ENCODE measurements around the gene NUDT1. TPM values are rescaled to one million over a fixed set of nuclear protein-coding genes. Genes with fewer than 3 reads are reported as not detected.

Gene NUDT1
- 10 to 100 TPM; 24.7 to 41.0 TPM for polyA plus RNA-seq

- Histone ChIP-seq H3K27ac (ENCODE audit: low read depth in 2 of 2, low read length in 1 of 2) (peak within 1 kb of the TSS; percentile 4 to 43), H3K4me3 (ENCODE audit: low read depth in 1 of 2, low read length in 2 of 2) (peak within 1 kb of the TSS; percentile 79 to 81), H3K4me1 (ENCODE audit: control insufficient read depth in 2 of 2, insufficient read depth in 2 of 2, low read length in 1 of 2) (peaks cover 3 to 8% of the 10 kb centered on the region in 2 donors), H3K9me3 (ENCODE audit: control insufficient read depth in 2 of 2, insufficient read depth in 1 of 2, low read depth in 1 of 2, low read length in 1 of 2) (no peaks in the 10 kb centered on the region), H3K36me3 (ENCODE audit: control insufficient read depth in 2 of 2, insufficient read depth in 2 of 2, low read length in 1 of 2) (peaks cover 5 to 12% of the 10 kb centered on the region in 2 donors), H3K27me3 (ENCODE audit: control insufficient read depth in 1 of 2, insufficient read depth in 2 of 2, low read length in 2 of 2) (no peaks in the 10 kb centered on the region)
- 0 to 1% methylated on average over 74 to 81 of the region's 81 CpGs for WGBS, 2 donors
These were observed at the start of gene NUDT1, which contains the start of gene MRM2 for GRCh38 chr7:2241580-2242540. Gene NUDT1 (plus strand): TSS chr7:2242226. CDS start chr7:2244575, 2,349 bp downstream. Gene MRM2 (minus strand): TSS chr7:2242205. CDS start chr7:2242169, 36 bp downstream.

GRCh38 chr7:2192831-2193534 is 49.0 kb upstream of the NUDT1 start:
- WGBS, 2 donors: 80 to 84% methylated on average over 18 of the region's 18 CpGs
- peaks cover 0 to 4% of the 10 kb centered on the region in 2 donors for H3K36me3 ChIP-seq (ENCODE audit: control insufficient read depth in 2 of 2, insufficient read depth in 2 of 2, low read length in 1 of 2)
- no peak overlapping the region for H3K27ac ChIP-seq (ENCODE audit: low read depth in 2 of 2, low read length in 1 of 2)
- no peaks in the 10 kb centered on the region for H3K27me3 ChIP-seq (ENCODE audit: control insufficient read depth in 1 of 2, insufficient read depth in 2 of 2, low read length in 2 of 2)
- peaks cover 0 to 9% of the 10 kb centered on the region in 2 donors for H3K4me1 ChIP-seq (ENCODE audit: control insufficient read depth in 2 of 2, insufficient read depth in 2 of 2, low read length in 1 of 2)
- H3K4me3 ChIP-seq (ENCODE audit: low read depth in 1 of 2, low read length in 2 of 2): no peak overlapping the region
- H3K9me3 ChIP-seq (ENCODE audit: control insufficient read depth in 2 of 2, insufficient read depth in 1 of 2, low read depth in 1 of 2, low read length in 1 of 2): no peaks in the 10 kb centered on the region

GRCh38 chr7:2193575-2194305 is 48.3 kb upstream of the NUDT1 start:
- WGBS, 2 donors: 93 to 94% methylated on average over 19 of the region's 19 CpGs
- Histone ChIP-seq H3K27me3 (ENCODE audit: control insufficient read depth in 1 of 2, insufficient read depth in 2 of 2, low read length in 2 of 2) (no peaks in the 10 kb centered on the region), H3K4me1 (ENCODE audit: control insufficient read depth in 2 of 2, insufficient read depth in 2 of 2, low read length in 1 of 2) (peaks cover 0 to 9% of the 10 kb centered on the region in 2 donors), H3K9me3 (ENCODE audit: control insufficient read depth in 2 of 2, insufficient read depth in 1 of 2, low read depth in 1 of 2, low read length in 1 of 2) (no peaks in the 10 kb centered on the region), H3K27ac (ENCODE audit: low read depth in 2 of 2, low read length in 1 of 2) (no peak overlapping the region), H3K36me3 (ENCODE audit: control insufficient read depth in 2 of 2, insufficient read depth in 2 of 2, low read length in 1 of 2) (peaks cover 0 to 4% of the 10 kb centered on the region in 2 donors), H3K4me3 (ENCODE audit: low read depth in 1 of 2, low read length in 2 of 2) (no peak overlapping the region)

GRCh38 chr7:2195400-2196246 is 46.4 kb upstream of the NUDT1 start:
- H3K36me3 ChIP-seq (ENCODE audit: control insufficient read depth in 2 of 2, insufficient read depth in 2 of 2, low read length in 1 of 2): peaks cover 10 to 12% of the 10 kb centered on the region in 2 donors
- 66 to 74% methylated on average over 13 of the region's 13 CpGs for WGBS, 2 donors

GRCh38 chr7:2196381-2197378 is 45.3 kb upstream of the NUDT1 start:
- H3K4me3 ChIP-seq (ENCODE audit: low read depth in 1 of 2, low read length in 2 of 2): no peak overlapping the region
- no peaks in the 10 kb centered on the region for H3K9me3 ChIP-seq (ENCODE audit: control insufficient read depth in 2 of 2, insufficient read depth in 1 of 2, low read depth in 1 of 2, low read length in 1 of 2)
- WGBS, 2 donors: 82 to 90% methylated on average over 32 of the region's 32 CpGs
- no peaks in the 10 kb centered on the region for H3K27me3 ChIP-seq (ENCODE audit: control insufficient read depth in 1 of 2, insufficient read depth in 2 of 2, low read length in 2 of 2)
- peaks cover 0 to 9% of the 10 kb centered on the region in 2 donors for H3K4me1 ChIP-seq (ENCODE audit: control insufficient read depth in 2 of 2, insufficient read depth in 2 of 2, low read length in 1 of 2)
- H3K27ac ChIP-seq (ENCODE audit: low read depth in 2 of 2, low read length in 1 of 2): no peak overlapping the region
- H3K36me3 ChIP-seq (ENCODE audit: control insufficient read depth in 2 of 2, insufficient read depth in 2 of 2, low read length in 1 of 2): peaks cover 10 to 16% of the 10 kb centered on the region in 2 donors

More at GRCh38 chr7:2195400-2196246, 46.4 kb upstream of the NUDT1 start:
- Histone ChIP-seq H3K27ac (ENCODE audit: low read depth in 2 of 2, low read length in 1 of 2) (no peak overlapping the region), H3K4me3 (ENCODE audit: low read depth in 1 of 2, low read length in 2 of 2) (no peak overlapping the region), H3K9me3 (ENCODE audit: control insufficient read depth in 2 of 2, insufficient read depth in 1 of 2, low read depth in 1 of 2, low read length in 1 of 2) (no peaks in the 10 kb centered on the region), H3K27me3 (ENCODE audit: control insufficient read depth in 1 of 2, insufficient read depth in 2 of 2, low read length in 2 of 2) (no peaks in the 10 kb centered on the region), H3K4me1 (ENCODE audit: control insufficient read depth in 2 of 2, insufficient read depth in 2 of 2, low read length in 1 of 2) (peaks cover 0 to 9% of the 10 kb centered on the region in 2 donors)

GRCh38 chr7:2197436-2198155 is 44.4 kb upstream of the NUDT1 start:
- Histone ChIP-seq H3K9me3 (ENCODE audit: control insufficient read depth in 2 of 2, insufficient read depth in 1 of 2, low read depth in 1 of 2, low read length in 1 of 2) (no peaks in the 10 kb centered on the region), H3K27ac (ENCODE audit: low read depth in 2 of 2, low read length in 1 of 2) (no peak overlapping the region), H3K27me3 (ENCODE audit: control insufficient read depth in 1 of 2, insufficient read depth in 2 of 2, low read length in 2 of 2) (no peaks in the 10 kb centered on the region), H3K36me3 (ENCODE audit: control insufficient read depth in 2 of 2, insufficient read depth in 2 of 2, low read length in 1 of 2) (peaks cover 10 to 23% of the 10 kb centered on the region in 2 donors), H3K4me3 (ENCODE audit: low read depth in 1 of 2, low read length in 2 of 2) (no peak overlapping the region), H3K4me1 (ENCODE audit: control insufficient read depth in 2 of 2, insufficient read depth in 2 of 2, low read length in 1 of 2) (peaks cover 0 to 9% of the 10 kb centered on the region in 2 donors)
- 81 to 90% methylated on average over 21 of the region's 21 CpGs for WGBS, 2 donors

GRCh38 chr7:2198206-2198605 is 43.8 kb upstream of the NUDT1 start:
- H3K4me1 ChIP-seq (ENCODE audit: control insufficient read depth in 2 of 2, insufficient read depth in 2 of 2, low read length in 1 of 2): peaks cover 0 to 9% of the 10 kb centered on the region in 2 donors
- H3K9me3 ChIP-seq (ENCODE audit: control insufficient read depth in 2 of 2, insufficient read depth in 1 of 2, low read depth in 1 of 2, low read length in 1 of 2): no peaks in the 10 kb centered on the region
- H3K27me3 ChIP-seq (ENCODE audit: control insufficient read depth in 1 of 2, insufficient read depth in 2 of 2, low read length in 2 of 2): no peaks in the 10 kb centered on the region
- no peak overlapping the region for H3K4me3 ChIP-seq (ENCODE audit: low read depth in 1 of 2, low read length in 2 of 2)
- H3K27ac ChIP-seq (ENCODE audit: low read depth in 2 of 2, low read length in 1 of 2): no peak overlapping the region
- WGBS, 2 donors: 91 to 93% methylated on average over 15 of the region's 15 CpGs
- H3K36me3 ChIP-seq (ENCODE audit: control insufficient read depth in 2 of 2, insufficient read depth in 2 of 2, low read length in 1 of 2): peaks cover 10 to 23% of the 10 kb centered on the region in 2 donors

All from esophagus (tissue), 2 donors.